Ishikawa (cell line): Measurements from ENCODE around the gene FOXP1.

Experiments
- CEBPB ChIP-seq: IDR thresholded peaks from 2 replicates; pipeline ENCODE4 v1.6.1; 2012
- CREB1 ChIP-seq: IDR thresholded peaks from 2 replicates; pipeline ENCODE4 v1.6.1; 2012; ENCODE audit warnings: low read depth
- EGR1 ChIP-seq: IDR thresholded peaks from 2 replicates; pipeline ENCODE4 v1.6.1; 2012
- EP300 ChIP-seq: IDR thresholded peaks from 2 replicates; pipeline ENCODE4 v1.6.1; 2012; ENCODE audit warnings: borderline replicate concordance
- FOXM1 ChIP-seq: IDR thresholded peaks from 2 replicates; pipeline ENCODE4 v1.6.1; 2012; ENCODE audit warnings: low read depth, borderline replicate concordance
- MAX ChIP-seq: IDR thresholded peaks from 2 replicates; pipeline ENCODE4 v1.6.1; 2012
- NFIC ChIP-seq: IDR thresholded peaks from 2 replicates; pipeline ENCODE4 v1.6.1; 2012
- RAD21 ChIP-seq: IDR thresholded peaks from 2 replicates; pipeline ENCODE4 v1.6.1; 2012; ENCODE audit warnings: low read depth
- REST ChIP-seq: IDR thresholded peaks from 2 replicates; pipeline ENCODE4 v1.6.1; 2012; ENCODE audit warnings: low read depth, mild to moderate bottlenecking
- TAF1 ChIP-seq: IDR thresholded peaks from 2 replicates; pipeline ENCODE4 v1.6.1; 2012; ENCODE audit warnings: low read depth, mild to moderate bottlenecking
- TCF12 ChIP-seq: IDR thresholded peaks from 2 replicates; pipeline ENCODE4 v1.6.1; 2012; ENCODE audit warnings: low read depth
- TEAD4 ChIP-seq: IDR thresholded peaks from 2 replicates; pipeline ENCODE4 v1.6.1; 2012
- USF1 ChIP-seq: IDR thresholded peaks from 2 replicates; pipeline ENCODE4 v1.6.1; 2012
- YY1 ChIP-seq: IDR thresholded peaks from 2 replicates; pipeline ENCODE4 v1.6.1; 2012; ENCODE audit warnings: low read depth
- ZBTB7A ChIP-seq: IDR thresholded peaks from 2 replicates; pipeline ENCODE4 v1.6.1; 2012; ENCODE audit warnings: low read depth

FOXP1 gene

GRCh38 chr3:71130471-71131374 lies 452.8 kb downstream of the FOXP1 start:
- no peak for TF ChIP-seq CEBPB
- TF ChIP-seq EP300 = no peak
- no peak for TF ChIP-seq TCF12
- TF ChIP-seq ZBTB7A = no peak
- TF ChIP-seq FOXM1 = no peak
- no peak for TF ChIP-seq RAD21
- no peak for TF ChIP-seq NFIC
- no peak for TF ChIP-seq TAF1
- no peak for TF ChIP-seq USF1
- no peak for TF ChIP-seq EGR1
- TF ChIP-seq MAX = no peak

- TF ChIP-seq REST (no peak), TAF1 (no peak), EGR1 (no peak), CEBPB (no peak), MAX (no peak), TEAD4 (no peak), USF1 (no peak), FOXM1 (no peak), ZBTB7A (no peak), EP300 (no peak), NFIC (no peak), TCF12 (no peak), RAD21 (no peak), CREB1 (no peak), YY1 (no peak)
Observed at GRCh38 chr3:71129611-71130431, 453.7 kb downstream of the FOXP1 start.

GRCh38 chr3:71128961-71129360 lies 454.6 kb downstream of the FOXP1 start:
- TF ChIP-seq YY1 (no peak), REST (no peak), MAX (no peak), CREB1 (no peak), FOXM1 (no peak), TAF1 (no peak), EP300 (no peak), ZBTB7A (no peak), TCF12 (no peak), TEAD4 (no peak), NFIC (no peak), CEBPB (no peak), USF1 (no peak), RAD21 (no peak), EGR1 (no peak)

GRCh38 chr3:71127844-71128243 lies 455.7 kb downstream of the FOXP1 start:
- TF ChIP-seq MAX = no peak
- no peak for TF ChIP-seq REST
- TF ChIP-seq FOXM1 = no peak
- TF ChIP-seq CREB1 = no peak
- TF ChIP-seq TEAD4 = no peak
- no peak for TF ChIP-seq RAD21
- no peak for TF ChIP-seq NFIC
- TF ChIP-seq ZBTB7A = no peak
- TF ChIP-seq EGR1 = no peak
- no peak for TF ChIP-seq EP300
- TF ChIP-seq YY1 = no peak
- no peak for TF ChIP-seq CEBPB
- no peak for TF ChIP-seq TCF12
- no peak for TF ChIP-seq TAF1
